Dendritic cell treated with granulocyte-macrophage colony-stimulating factor and Interleukin-4, amounts not matched to agents 40 ng/mL and 50 ng/mL, for 4 days (primary cell): Measurements from ENCODE around the gene AGPAT4.

Source experiments
- H3K27ac Mint-ChIP-seq: one replicate; pipeline ENCODE4 v1.8.0; 2022; ENCODE audit warnings: mild to moderate bottlenecking, mixed read lengths
- H3K27me3 Mint-ChIP-seq: one replicate; pipeline ENCODE4 v1.8.0; 2022; ENCODE audit warnings: mild to moderate bottlenecking, mixed read lengths
- H3K36me3 Mint-ChIP-seq: one replicate; pipeline ENCODE4 v1.8.0; 2022; ENCODE audit warnings: low read depth, mixed read lengths
- H3K4me1 Mint-ChIP-seq: one replicate; pipeline ENCODE4 v1.8.0; 2022; ENCODE audit warnings: low read depth, mixed read lengths
- H3K4me3 Mint-ChIP-seq: one replicate; pipeline ENCODE4 v1.8.0; 2022; ENCODE audit warnings: mild to moderate bottlenecking, moderate library complexity, mixed read lengths
- H3K9me3 Mint-ChIP-seq: one replicate; pipeline ENCODE4 v1.8.0; 2022; ENCODE audit warnings: mixed read lengths
- intact Hi-C: fragments of 100-400 bp; cut with micrococcal nuclease; formaldehyde crosslinking; loops from one replicate; pipeline ENCODE4 v1.15.0; 2022

The AGPAT4 gene

GRCh38 chr6:161139766-161140553 lies 133.9 kb downstream of the AGPAT4 start:
- H3K27ac Mint-ChIP-seq, result peak overlapping the region; percentile 12
- H3K9me3 Mint-ChIP-seq, result no peaks in the 10 kb centered on the region
- peaks cover 30% of the 10 kb centered on the region for H3K4me1 Mint-ChIP-seq
- intact Hi-C loops, result no loop called here
- peaks cover 98% of the 10 kb centered on the region for H3K36me3 Mint-ChIP-seq
- no peaks in the 10 kb centered on the region for H3K27me3 Mint-ChIP-seq
- no peak overlapping the region for H3K4me3 Mint-ChIP-seq

- H3K27ac Mint-ChIP-seq, result no peak overlapping the region
- H3K4me1 Mint-ChIP-seq, result peaks cover 30% of the 10 kb centered on the region
- intact Hi-C loops, result no loop called here
- H3K4me3 Mint-ChIP-seq, result no peak overlapping the region
- H3K36me3 Mint-ChIP-seq, result peaks cover 94% of the 10 kb centered on the region
- H3K9me3 Mint-ChIP-seq, result no peaks in the 10 kb centered on the region
- no peaks in the 10 kb centered on the region for H3K27me3 Mint-ChIP-seq
Observed at GRCh38 chr6:161139304-161139765, 134.5 kb downstream of the AGPAT4 start.

- intact Hi-C loops, result no loop called here
Observed at GRCh38 chr6:161138543-161139303, 135.1 kb downstream of the AGPAT4 start.

GRCh38 chr6:161137839-161138542 lies 135.9 kb downstream of the AGPAT4 start:
- intact Hi-C loops, result no loop called here
- H3K36me3 Mint-ChIP-seq, result peaks cover 88% of the 10 kb centered on the region
- no peak overlapping the region for H3K4me3 Mint-ChIP-seq
- H3K27ac Mint-ChIP-seq, result no peak overlapping the region
- H3K27me3 Mint-ChIP-seq, result no peaks in the 10 kb centered on the region
- H3K9me3 Mint-ChIP-seq, result no peaks in the 10 kb centered on the region
- H3K4me1 Mint-ChIP-seq, result peaks cover 30% of the 10 kb centered on the region

More at GRCh38 chr6:161138543-161139303, 135.1 kb downstream of the AGPAT4 start:
- H3K27me3 Mint-ChIP-seq, result no peaks in the 10 kb centered on the region
- no peaks in the 10 kb centered on the region for H3K9me3 Mint-ChIP-seq
- H3K4me1 Mint-ChIP-seq, result peaks cover 30% of the 10 kb centered on the region
- peaks cover 90% of the 10 kb centered on the region for H3K36me3 Mint-ChIP-seq
- no peak overlapping the region for H3K4me3 Mint-ChIP-seq
- no peak overlapping the region for H3K27ac Mint-ChIP-seq

- Mint-ChIP-seq H3K27ac (peak overlapping the region; percentile 81), H3K36me3 (peaks cover 85% of the 10 kb centered on the region), H3K4me3 (no peak overlapping the region), H3K9me3 (no peaks in the 10 kb centered on the region), H3K27me3 (no peaks in the 10 kb centered on the region), H3K4me1 (peaks cover 32% of the 10 kb centered on the region)
- intact Hi-C loops, result no loop called here
Observed at GRCh38 chr6:161137320-161137719, 136.5 kb downstream of the AGPAT4 start.

- H3K27me3 Mint-ChIP-seq, result no peaks in the 10 kb centered on the region
- no peak overlapping the region for H3K4me3 Mint-ChIP-seq
- intact Hi-C loops, result no loop called here
- peaks cover 39% of the 10 kb centered on the region for H3K4me1 Mint-ChIP-seq
- no peaks in the 10 kb centered on the region for H3K9me3 Mint-ChIP-seq
- H3K27ac Mint-ChIP-seq, result peak overlapping the region; percentile 81
- H3K36me3 Mint-ChIP-seq, result peaks cover 82% of the 10 kb centered on the region
Observed at GRCh38 chr6:161136655-161137054, 137.2 kb downstream of the AGPAT4 start.

- Mint-ChIP-seq H3K4me3 (no peak overlapping the region), H3K9me3 (no peaks in the 10 kb centered on the region), H3K36me3 (peaks cover 75% of the 10 kb centered on the region), H3K27me3 (no peaks in the 10 kb centered on the region), H3K27ac (peak overlapping the region; percentile 81), H3K4me1 (peaks cover 46% of the 10 kb centered on the region)
- intact Hi-C loops, result no loop called here
Observed at GRCh38 chr6:161135695-161136591, 137.9 kb downstream of the AGPAT4 start.

- H3K9me3 Mint-ChIP-seq, result no peaks in the 10 kb centered on the region
- H3K36me3 Mint-ChIP-seq, result peaks cover 73% of the 10 kb centered on the region
- no peaks in the 10 kb centered on the region for H3K27me3 Mint-ChIP-seq
- peaks cover 50% of the 10 kb centered on the region for H3K4me1 Mint-ChIP-seq
- H3K4me3 Mint-ChIP-seq, result no peak overlapping the region
- H3K27ac Mint-ChIP-seq, result no peak overlapping the region
- intact Hi-C loops, result no loop called here
Observed at GRCh38 chr6:161134550-161135298, 139.1 kb downstream of the AGPAT4 start.

GRCh38 chr6:161133963-161134362 lies 139.9 kb downstream of the AGPAT4 start:
- Mint-ChIP-seq H3K36me3 (peaks cover 73% of the 10 kb centered on the region), H3K27ac (no peak overlapping the region), H3K27me3 (no peaks in the 10 kb centered on the region), H3K4me1 (peaks cover 56% of the 10 kb centered on the region), H3K4me3 (no peak overlapping the region), H3K9me3 (no peaks in the 10 kb centered on the region)
- intact Hi-C loops, result no loop called here

GRCh38 chr6:161132384-161132783 lies 141.5 kb downstream of the AGPAT4 start:
- H3K9me3 Mint-ChIP-seq, result peaks cover 3% of the 10 kb centered on the region
- H3K36me3 Mint-ChIP-seq, result peaks cover 73% of the 10 kb centered on the region
- no peak overlapping the region for H3K4me3 Mint-ChIP-seq
- H3K27ac Mint-ChIP-seq, result no peak overlapping the region
- peaks cover 56% of the 10 kb centered on the region for H3K4me1 Mint-ChIP-seq
- intact Hi-C loops, result no loop called here
- H3K27me3 Mint-ChIP-seq, result no peaks in the 10 kb centered on the region

GRCh38 chr6:161130967-161131766 lies 142.7 kb downstream of the AGPAT4 start:
- Mint-ChIP-seq H3K4me3 (no peak overlapping the region), H3K27ac (peak overlapping the region; percentile 64), H3K27me3 (no peaks in the 10 kb centered on the region), H3K36me3 (peaks cover 73% of the 10 kb centered on the region), H3K4me1 (peaks cover 47% of the 10 kb centered on the region), H3K9me3 (peaks cover 15% of the 10 kb centered on the region)
- intact Hi-C loops, result no loop called here

- H3K36me3 Mint-ChIP-seq, result peaks cover 73% of the 10 kb centered on the region
- intact Hi-C loops, result no loop called here
- H3K4me1 Mint-ChIP-seq, result peaks cover 41% of the 10 kb centered on the region
- H3K27me3 Mint-ChIP-seq, result no peaks in the 10 kb centered on the region
- H3K4me3 Mint-ChIP-seq, result no peak overlapping the region
- peak overlapping the region; percentile 61 for H3K27ac Mint-ChIP-seq
- peaks cover 21% of the 10 kb centered on the region for H3K9me3 Mint-ChIP-seq
Observed at GRCh38 chr6:161130541-161130940, 143.3 kb downstream of the AGPAT4 start.
